Inflammatory macrophage (primary cell): ENCODE results near the gene PNLIPRP2.

Experiments
- DNase-seq, 2 donors: peaks; one replicate each; pipeline ENCODE4 v3.0.0-alpha.2; 2020 to 2022

Gene PNLIPRP2

GRCh38 chr10:116686632-116687031 lies 65.9 kb downstream of the PNLIPRP2 start:
- no peak for DNase-seq

GRCh38 chr10:116687633-116688032 lies 66.9 kb downstream of the PNLIPRP2 start:
- DNase-seq: no peak

- DNase-seq: no peak
These were observed 67.5 kb downstream of the PNLIPRP2 start for GRCh38 chr10:116688241-116688711.

- no peak for DNase-seq
These were observed 68.2 kb downstream of the PNLIPRP2 start for GRCh38 chr10:116688741-116689495.

- DNase-seq: no peak
These were observed 69.0 kb downstream of the PNLIPRP2 start for GRCh38 chr10:116689744-116690143.

GRCh38 chr10:116690356-116691322 lies 69.9 kb downstream of the PNLIPRP2 start:
- no peak for DNase-seq

- no peak for DNase-seq
These were observed 70.9 kb downstream of the PNLIPRP2 start for GRCh38 chr10:116691635-116692034.

- DNase-seq: no peak
These were observed 71.5 kb downstream of the PNLIPRP2 start for GRCh38 chr10:116692225-116692624.

- DNase-seq: no peak
These were observed 73.6 kb downstream of the PNLIPRP2 start for GRCh38 chr10:116694243-116694926.
